Cardiac septum (tissue), 1 donor: Measurements from ENCODE around the gene HBG1. TPM values are rescaled to one million over a fixed set of nuclear protein-coding genes. Genes with fewer than 3 reads are reported as not detected.
"Not testable (repeated sequence)": the region's sequence is repeated elsewhere in the genome, so short reads cannot be mapped to it uniquely, and the experiment has no call there.

Source experiments
- DNase-seq: peaks from one replicate; pipeline ENCODE4 v3.0.0-alpha.2; 2020; ENCODE audit warnings: low spot score
- intact Hi-C: fragments of 100-400 bp; cut with DNase I; formaldehyde crosslinking; loops from one replicate; pipeline ENCODE4 v1.14.0; 2022
- total RNA-seq: library from RNA; stranded (reverse); fragmentation: NEBNext Ultra II Directional; extraction: Animal tissue kit (Norgen Biotek cat#: 25700); gene quantifications from one replicate; pipeline ENCODE4 v1.2.1, GENCODE V29; 2021
- donor health status: DM: no; HTN: no; CAD: no.

The HBG1 gene
- total RNA-seq, 1 donor from 2014 or later: not detected

DNA sequence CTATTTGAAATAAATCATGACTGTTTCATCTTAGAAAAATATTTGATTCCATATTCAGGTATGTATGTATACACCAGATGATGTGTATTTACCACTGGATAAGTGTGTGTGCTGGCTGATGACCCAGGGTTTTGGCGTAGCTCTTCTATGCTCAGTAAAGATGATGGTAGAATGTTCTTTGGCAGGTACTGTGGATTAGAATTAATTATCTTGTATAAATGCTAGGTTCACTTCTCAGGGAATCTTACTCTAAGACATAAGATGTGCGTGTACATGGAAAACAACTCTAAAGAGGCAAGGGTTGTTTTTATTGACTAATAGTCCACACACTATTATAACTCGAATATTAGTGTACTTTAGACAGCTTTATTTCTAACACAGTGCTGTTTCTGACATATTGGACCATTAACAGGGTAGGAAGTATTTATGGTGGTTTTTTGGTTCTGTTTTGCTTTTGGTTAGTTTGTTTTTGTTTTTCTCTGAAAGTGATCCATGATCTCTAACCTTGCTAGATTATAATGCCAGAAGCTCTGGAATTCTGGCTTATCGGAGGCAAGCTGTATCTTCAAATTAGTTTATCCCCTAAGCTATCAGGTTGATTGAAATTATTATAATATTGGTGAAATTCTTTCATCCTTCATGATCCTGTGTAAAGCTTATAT lies 1.0 kb upstream of the HBG1 start:
- intact Hi-C loops: no loop called here
- no peak for DNase-seq

- DNase-seq, intact Hi-C loops: not testable (repeated sequence)
Measured at GRCh38 chr11:5248498-5248897, 1.2 kb downstream of the HBG1 start.

DNA sequence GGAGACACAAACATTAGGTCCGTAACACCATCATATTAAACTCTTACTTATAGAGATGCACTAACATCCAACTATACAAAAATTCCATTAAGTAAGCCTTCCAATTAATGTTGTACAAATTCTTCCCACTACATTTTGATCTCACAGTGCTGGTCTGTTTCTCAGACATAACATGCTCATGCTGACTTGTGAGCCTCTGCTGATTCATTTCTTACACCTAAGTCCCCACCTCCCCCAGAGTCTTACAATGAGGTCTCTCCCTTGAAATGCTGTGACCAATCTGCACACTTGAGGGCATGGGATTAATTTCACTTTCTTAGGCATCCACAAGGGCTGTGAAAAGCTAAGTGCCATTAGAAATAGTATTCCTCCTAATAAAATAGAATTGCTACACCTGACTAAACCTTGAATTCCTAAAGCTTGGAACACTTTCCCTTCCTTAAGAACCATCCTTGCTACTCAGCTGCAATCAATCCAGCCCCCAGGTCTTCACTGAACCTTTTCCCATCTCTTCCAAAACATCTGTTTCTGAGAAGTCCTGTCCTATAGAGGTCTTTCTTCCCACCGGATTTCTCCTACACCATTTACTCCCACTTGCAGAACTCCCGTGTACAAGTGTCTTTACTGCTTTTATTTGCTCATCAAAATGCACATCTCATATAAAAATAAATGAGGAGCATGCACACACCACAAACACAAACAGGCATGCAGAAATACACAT lies 2.0 kb downstream of the HBG1 start:
- intact Hi-C loops: no loop called here
- no peak for DNase-seq

DNA sequence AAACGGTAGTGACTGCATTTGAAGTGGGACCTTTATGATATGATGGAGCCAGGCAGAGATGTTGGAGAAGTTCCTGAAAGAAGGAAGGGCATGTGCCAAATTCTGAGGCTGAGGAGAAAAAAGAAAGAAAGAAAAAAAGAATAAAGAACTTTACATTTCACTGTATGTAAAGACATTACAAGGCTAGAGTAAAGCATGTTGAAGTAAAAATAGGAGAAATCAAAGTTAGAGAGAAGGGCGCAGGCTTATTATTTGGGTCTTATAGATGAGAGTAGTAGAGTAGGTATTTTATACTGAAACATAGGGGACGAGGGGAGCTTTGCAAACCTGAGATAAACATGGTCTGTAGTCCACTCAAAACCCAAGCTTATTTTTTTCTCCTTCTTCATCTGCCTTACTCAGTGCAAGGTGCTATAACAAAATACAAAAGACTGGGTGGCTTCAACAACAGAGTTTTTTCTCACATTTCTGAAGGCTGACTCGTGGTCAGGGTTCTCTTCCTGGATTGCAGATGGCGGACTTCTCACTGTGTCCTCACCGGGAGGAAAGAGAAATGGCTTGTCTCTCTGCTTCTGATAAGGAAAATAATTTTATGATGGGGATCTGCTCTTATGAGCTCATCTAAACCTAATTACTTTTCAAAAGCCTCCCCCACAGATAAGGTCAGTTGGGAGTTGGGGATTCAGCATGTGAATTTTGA lies 2.7 kb downstream of the HBG1 start:
- no peak for DNase-seq
- intact Hi-C loops: no loop called here

DNA sequence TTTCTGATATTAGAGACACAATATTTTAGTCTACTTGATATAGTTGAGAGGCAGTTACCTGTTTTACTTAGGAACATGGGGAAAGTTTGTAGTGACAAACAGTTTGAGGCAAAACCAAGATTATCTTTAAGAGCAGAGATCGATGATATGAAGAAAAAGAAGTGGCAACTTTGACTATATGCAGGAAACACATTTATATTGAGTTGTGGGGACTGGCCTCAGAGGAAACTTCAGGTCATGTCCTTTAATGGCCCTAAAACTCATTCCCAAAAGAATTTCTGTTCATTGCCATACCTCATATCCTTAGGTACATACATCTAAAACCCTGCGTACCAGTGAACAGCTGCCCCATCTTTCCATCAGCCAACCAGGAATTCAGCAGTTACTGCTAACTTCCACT lies 4.5 kb downstream of the HBG1 start:
- no peak for DNase-seq
- intact Hi-C loops: no loop called here

DNA sequence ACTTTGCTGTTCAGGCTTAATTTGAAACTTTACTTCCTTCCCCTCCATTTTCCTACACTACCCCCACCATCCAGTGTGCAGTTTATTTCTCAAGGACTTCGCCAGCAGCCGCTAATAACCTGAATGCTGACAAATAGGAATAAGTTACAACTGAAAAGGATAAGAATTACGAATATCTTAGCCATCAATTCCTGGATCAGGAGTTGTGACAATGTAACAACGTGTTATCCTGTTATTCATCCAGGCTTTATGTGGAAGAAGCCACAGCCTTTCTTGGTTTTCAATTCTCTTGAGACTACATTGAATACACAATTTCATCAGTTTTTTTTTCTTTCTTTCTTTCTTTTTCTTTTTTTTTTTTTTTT lies 5.9 kb downstream of the HBG1 start:
- intact Hi-C loops: no loop called here
- DNase-seq: no peak

GRCh38 chr11:5242933-5243815 lies 6.5 kb downstream of the HBG1 start:
- no peak for DNase-seq
- intact Hi-C loops: no loop called here

- no peak for DNase-seq
- intact Hi-C loops: no loop called here
Measured at GRCh38 chr11:5242208-5242607, 7.4 kb downstream of the HBG1 start.

DNA sequence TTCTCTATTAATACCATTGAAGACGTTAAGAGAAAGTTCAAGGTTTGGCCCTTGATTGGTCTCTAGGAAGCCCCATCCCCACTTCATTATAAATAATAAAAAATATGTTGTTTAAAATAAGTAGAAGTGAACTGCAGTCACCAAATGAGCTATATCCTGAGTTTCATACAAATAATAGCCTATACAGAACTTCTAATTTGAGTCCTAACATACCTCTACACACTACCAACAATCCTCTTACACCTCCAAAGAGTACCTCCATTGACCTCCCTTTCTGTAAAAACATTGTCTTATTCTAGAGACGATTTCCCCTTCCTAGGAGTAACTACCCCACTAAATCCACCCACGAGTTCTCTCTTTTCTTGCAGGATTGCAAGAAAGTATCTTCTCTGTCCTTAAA lies 8.2 kb downstream of the HBG1 start:
- no peak for DNase-seq
- intact Hi-C loops: no loop called here

DNA sequence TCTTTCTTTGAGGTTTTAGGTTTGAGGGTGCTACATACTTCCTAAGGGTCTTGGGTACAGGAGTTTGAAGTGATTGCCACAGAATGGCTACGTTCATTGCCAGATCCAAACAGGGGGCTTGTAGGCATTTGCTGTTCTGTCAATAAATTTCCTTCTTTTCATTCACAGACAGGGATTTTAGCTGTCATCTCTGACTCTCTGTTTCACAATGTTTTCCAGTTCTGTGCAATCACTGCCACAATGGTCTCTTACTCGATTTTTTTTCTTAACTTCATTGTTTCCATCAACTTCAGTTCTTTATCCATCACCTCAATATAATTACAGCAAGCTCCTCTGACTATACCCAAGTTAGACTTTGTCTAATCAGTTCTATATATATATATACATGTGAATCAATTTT lies 9.2 kb downstream of the HBG1 start:
- intact Hi-C loops: no loop called here
- DNase-seq: no peak

- intact Hi-C loops: no loop called here
- DNase-seq: no peak
Measured at GRCh38 chr11:5240056-5240455, 9.6 kb downstream of the HBG1 start.

- intact Hi-C loops: no loop called here
- no peak for DNase-seq
Measured at GRCh38 chr11:5239046-5239445, 10.6 kb downstream of the HBG1 start.

- no peak for DNase-seq
- intact Hi-C loops: no loop called here
Measured at GRCh38 chr11:5238486-5238885, 11.2 kb downstream of the HBG1 start.

GRCh38 chr11:5237420-5237819 lies 12.2 kb downstream of the HBG1 start:
- no peak for DNase-seq
- intact Hi-C loops: no loop called here

DNA sequence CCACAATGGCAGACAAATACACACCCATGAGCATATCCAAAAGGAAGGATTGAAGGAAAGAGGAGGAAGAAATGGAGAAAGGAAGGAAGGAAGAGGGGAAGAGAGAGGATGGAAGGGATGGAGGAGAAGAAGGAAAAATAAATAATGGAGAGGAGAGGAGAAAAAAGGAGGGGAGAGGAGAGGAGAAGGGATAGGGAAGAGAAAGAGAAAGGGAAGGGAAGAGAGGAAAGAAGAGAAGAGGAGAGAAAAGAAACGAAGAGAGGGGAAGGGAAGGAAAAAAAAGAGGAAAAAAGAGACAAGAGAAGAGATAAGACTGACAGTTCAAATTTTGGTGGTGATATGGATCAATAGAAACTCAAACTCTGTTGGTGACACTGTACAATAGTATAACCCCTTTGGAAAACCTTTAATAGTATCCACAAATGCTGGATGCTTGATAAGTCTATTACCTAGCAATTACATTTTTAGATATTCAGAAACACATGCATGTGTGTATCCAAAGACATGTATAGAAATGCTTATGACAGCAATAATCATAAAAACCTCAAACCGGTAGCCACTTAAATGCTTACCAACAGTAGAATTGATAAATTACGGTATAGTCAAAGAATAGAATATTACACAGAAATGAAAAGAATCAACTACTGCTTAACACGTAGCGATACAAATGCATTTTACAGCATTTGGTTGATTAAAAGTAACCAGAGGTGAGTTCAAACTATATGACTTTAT lies 14.1 kb downstream of the HBG1 start:
- intact Hi-C loops: no loop called here
- no peak for DNase-seq

GRCh38 chr11:5234381-5234834 lies 15.2 kb downstream of the HBG1 start, which contains the start of gene HBD:
HBD (minus strand) TSS chr11:5234483; CDS start chr11:5234433, 50 bp downstream.
- intact Hi-C loops: no loop called here
- no peak for DNase-seq

DNA sequence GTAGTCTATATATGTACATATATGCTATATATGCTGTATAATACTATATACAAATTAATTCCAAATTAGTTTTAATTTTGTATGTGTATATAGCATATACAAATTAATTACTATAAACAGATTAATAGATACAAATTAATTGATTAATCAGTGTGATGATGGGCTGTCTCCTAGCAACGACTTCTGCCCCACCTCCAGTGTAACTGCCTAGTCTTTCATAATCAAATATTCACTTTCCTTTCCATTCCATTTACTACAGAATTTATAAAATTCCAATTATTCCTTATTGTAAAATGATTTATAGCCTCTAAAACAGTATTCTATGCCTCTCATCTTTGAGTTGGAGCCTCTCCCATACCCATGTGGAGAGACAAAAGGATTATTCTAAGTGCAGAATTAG lies 16.4 kb downstream of the HBG1 start:
- no peak for DNase-seq
- intact Hi-C loops: no loop called here

- no peak for DNase-seq
- intact Hi-C loops: no loop called here
Measured at GRCh38 chr11:5232821-5233220, 16.8 kb downstream of the HBG1 start.

GRCh38 chr11:5232176-5232575 lies 17.5 kb downstream of the HBG1 start:
- intact Hi-C loops: no loop called here

More at GRCh38 chr11:5232176-5232575, 17.5 kb downstream of the HBG1 start:
- DNase-seq: no peak
